Measurements from ENCODE around the gene CFAP20. TPM values are rescaled to one million over a fixed set of nuclear protein-coding genes. Genes with fewer than 3 reads are reported as not detected.
"Not testable (repeated sequence)": the region's sequence is repeated elsewhere in the genome, so short reads cannot be mapped to it uniquely, and the experiment has no call there.

The CFAP20 gene
- total RNA-seq, 1 donor from 2014 or later = 34.5 TPM

DNA sequence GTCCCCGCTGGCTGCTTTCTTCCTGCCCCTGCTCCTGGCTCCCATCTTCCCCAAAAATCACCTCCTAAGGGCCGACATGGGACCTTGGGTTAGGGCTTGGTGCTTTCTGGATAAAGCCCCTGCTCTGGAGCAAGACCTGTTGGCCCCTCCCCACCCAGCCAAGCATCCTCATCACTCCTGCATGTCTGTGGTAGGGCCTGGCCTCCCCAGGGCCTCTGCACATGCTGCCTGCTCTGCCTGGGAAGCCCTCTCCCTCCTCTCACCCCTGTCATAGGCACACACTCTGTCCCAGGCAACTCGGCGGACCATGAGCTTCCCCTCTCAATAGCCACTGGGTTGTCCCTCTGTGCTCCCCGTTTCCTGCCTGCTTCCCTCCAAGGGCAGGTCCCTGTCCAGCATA, 35.2 kb downstream of the CFAP20 start:
- Histone ChIP-seq H3K27me3 (ENCODE audit: low read depth) (no peaks in the 10 kb centered on the region), H3K4me3 (no peak overlapping the region), H3K9me3 (replicated peaks) (no peaks in the 10 kb centered on the region), H3K27ac (replicated peaks) (no peak overlapping the region), H3K36me3 (no peaks in the 10 kb centered on the region), H3K4me1 (peaks cover 25% of the 10 kb centered on the region)
- TF ChIP-seq, protein P1, sequence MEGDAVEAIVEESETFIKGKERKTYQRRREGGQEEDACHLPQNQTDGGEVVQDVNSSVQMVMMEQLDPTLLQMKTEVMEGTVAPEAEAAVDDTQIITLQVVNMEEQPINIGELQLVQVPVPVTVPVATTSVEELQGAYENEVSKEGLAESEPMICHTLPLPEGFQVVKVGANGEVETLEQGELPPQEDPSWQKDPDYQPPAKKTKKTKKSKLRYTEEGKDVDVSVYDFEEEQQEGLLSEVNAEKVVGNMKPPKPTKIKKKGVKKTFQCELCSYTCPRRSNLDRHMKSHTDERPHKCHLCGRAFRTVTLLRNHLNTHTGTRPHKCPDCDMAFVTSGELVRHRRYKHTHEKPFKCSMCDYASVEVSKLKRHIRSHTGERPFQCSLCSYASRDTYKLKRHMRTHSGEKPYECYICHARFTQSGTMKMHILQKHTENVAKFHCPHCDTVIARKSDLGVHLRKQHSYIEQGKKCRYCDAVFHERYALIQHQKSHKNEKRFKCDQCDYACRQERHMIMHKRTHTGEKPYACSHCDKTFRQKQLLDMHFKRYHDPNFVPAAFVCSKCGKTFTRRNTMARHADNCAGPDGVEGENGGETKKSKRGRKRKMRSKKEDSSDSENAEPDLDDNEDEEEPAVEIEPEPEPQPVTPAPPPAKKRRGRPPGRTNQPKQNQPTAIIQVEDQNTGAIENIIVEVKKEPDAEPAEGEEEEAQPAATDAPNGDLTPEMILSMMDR (IDR thresholded peaks at IDR 0.05; ENCODE audit: borderline replicate concordance) = no peak
- DNase-seq = no peak
- intact Hi-C loops (cut with micrococcal nuclease) = no loop called here

DNA sequence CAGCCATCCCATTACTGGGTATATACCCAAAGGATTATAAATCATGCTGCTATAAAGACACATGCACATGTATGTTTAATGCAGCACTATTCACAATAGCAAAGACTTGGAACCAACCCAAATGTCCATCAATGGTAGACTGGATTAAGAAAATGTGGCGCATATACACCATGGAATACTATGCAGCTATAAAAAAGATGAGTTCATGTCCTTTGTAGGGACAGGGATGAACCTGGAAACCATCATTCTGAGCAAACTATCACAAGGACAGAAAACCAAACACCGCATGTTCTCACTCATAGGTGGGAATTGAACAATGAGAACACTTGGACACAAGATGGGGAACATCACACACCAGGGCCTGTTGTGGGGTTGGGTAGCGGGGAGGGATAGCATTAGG, 38.8 kb downstream of the CFAP20 start:
- H3K4me3 ChIP-seq; H3K27ac ChIP-seq (replicated peaks); DNase-seq; H3K36me3 ChIP-seq; H3K9me3 ChIP-seq (replicated peaks); H3K27me3 ChIP-seq (ENCODE audit: low read depth); intact Hi-C loops (cut with micrococcal nuclease): not testable (repeated sequence)
- peaks cover 13% of the 10 kb centered on the region for H3K4me1 ChIP-seq

GRCh38 chr16:58088091-58088490, 41.1 kb downstream of the CFAP20 start:
- Histone ChIP-seq H3K27ac (replicated peaks) (no peak overlapping the region), H3K4me1 (peaks cover 7% of the 10 kb centered on the region), H3K27me3 (ENCODE audit: low read depth) (no peaks in the 10 kb centered on the region), H3K4me3 (no peak overlapping the region), H3K36me3 (no peaks in the 10 kb centered on the region), H3K9me3 (replicated peaks) (no peaks in the 10 kb centered on the region)
- intact Hi-C loops (cut with micrococcal nuclease) = no loop called here
- DNase-seq = no peak
- TF ChIP-seq, protein P1 (IDR thresholded peaks at IDR 0.05; ENCODE audit: borderline replicate concordance) = no peak

- H3K4me1 ChIP-seq = peaks cover 9% of the 10 kb centered on the region
- no peak for DNase-seq
- H3K36me3 ChIP-seq = no peaks in the 10 kb centered on the region
- TF ChIP-seq, protein P1 (IDR thresholded peaks at IDR 0.05; ENCODE audit: borderline replicate concordance) = no peak
- H3K27ac ChIP-seq (replicated peaks) = no peak overlapping the region
- no peak overlapping the region for H3K4me3 ChIP-seq
- H3K27me3 ChIP-seq (ENCODE audit: low read depth) = no peaks in the 10 kb centered on the region
- H3K9me3 ChIP-seq (replicated peaks) = no peaks in the 10 kb centered on the region
- intact Hi-C loops (cut with micrococcal nuclease) = no loop called here
Measured at GRCh38 chr16:58087209-58087913, 41.8 kb downstream of the CFAP20 start.

- Histone ChIP-seq H3K4me3 (no peak overlapping the region), H3K36me3 (no peaks in the 10 kb centered on the region), H3K27ac (replicated peaks) (no peak overlapping the region), H3K4me1 (peaks cover 16% of the 10 kb centered on the region), H3K9me3 (replicated peaks) (no peaks in the 10 kb centered on the region), H3K27me3 (ENCODE audit: low read depth) (no peaks in the 10 kb centered on the region)
- intact Hi-C loops (cut with micrococcal nuclease) = no loop called here
- no peak for DNase-seq
- TF ChIP-seq, protein P1 (IDR thresholded peaks at IDR 0.05; ENCODE audit: borderline replicate concordance) = no peak
Measured at GRCh38 chr16:58086381-58087208, 42.6 kb downstream of the CFAP20 start.
